ENCODE results near the gene FRYL. TPM values are rescaled to one million over a fixed set of nuclear protein-coding genes. Genes with fewer than 3 reads are reported as not detected.

Gene FRYL
- polyA plus RNA-seq, 6 donors from 2014 or later: 24.4 to 49.5 (median 37.9) TPM

DNA sequence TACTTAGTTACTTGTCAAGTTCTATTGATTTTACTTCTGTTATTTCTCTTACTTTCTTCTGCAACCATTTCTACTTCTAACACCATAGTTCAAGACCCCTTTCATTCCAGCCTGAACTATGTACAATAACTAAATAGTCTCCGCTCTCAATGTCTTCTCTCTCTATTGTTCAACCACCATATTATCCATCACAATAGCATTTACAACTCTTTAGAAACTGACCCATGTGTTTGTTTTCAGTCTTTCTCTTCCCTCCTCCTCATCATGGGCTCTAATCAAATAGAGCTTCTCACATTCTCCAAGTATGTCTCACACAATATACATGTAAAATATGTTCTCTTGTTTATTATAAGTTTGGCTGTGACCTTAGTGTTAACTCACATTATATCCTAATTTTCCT lies 146.4 kb downstream of the FRYL start:
- no peak overlapping the region for H3K4me3 Mint-ChIP-seq

GRCh38 chr4:48629458-48629857 lies 150.6 kb downstream of the FRYL start:
- H3K9me3 Mint-ChIP-seq: no peaks in the 10 kb centered on the region
- H3K4me1 Mint-ChIP-seq: peaks cover 0 to 4% (median 1%) of the 10 kb centered on the region in 3 donors
- ATAC-seq (ENCODE audit: low read depth in 2 of 2): no peak
- no peaks in the 10 kb centered on the region for H3K27me3 Mint-ChIP-seq
- H3K27ac Mint-ChIP-seq: no peak overlapping the region
- DNase-seq: no peak
- H3K36me3 Mint-ChIP-seq: peaks cover 0 to 2% of the 10 kb centered on the region in 2 donors
- H3K4me3 Mint-ChIP-seq: no peak overlapping the region

More for the DNA sequence above, 146.4 kb downstream of the FRYL start:
- peaks cover 0 to 6% (median 5%) of the 10 kb centered on the region in 3 donors for H3K4me1 Mint-ChIP-seq
- no peak overlapping the region for H3K27ac Mint-ChIP-seq
- DNase-seq (no peak), ATAC-seq (ENCODE audit: low read depth in 2 of 2) (no peak)
- H3K36me3 Mint-ChIP-seq: no peaks in the 10 kb centered on the region
- peaks cover 0 to 2% (median 0%) of the 10 kb centered on the region in 7 donors for H3K9me3 Mint-ChIP-seq
- no peaks in the 10 kb centered on the region for H3K27me3 Mint-ChIP-seq

DNA sequence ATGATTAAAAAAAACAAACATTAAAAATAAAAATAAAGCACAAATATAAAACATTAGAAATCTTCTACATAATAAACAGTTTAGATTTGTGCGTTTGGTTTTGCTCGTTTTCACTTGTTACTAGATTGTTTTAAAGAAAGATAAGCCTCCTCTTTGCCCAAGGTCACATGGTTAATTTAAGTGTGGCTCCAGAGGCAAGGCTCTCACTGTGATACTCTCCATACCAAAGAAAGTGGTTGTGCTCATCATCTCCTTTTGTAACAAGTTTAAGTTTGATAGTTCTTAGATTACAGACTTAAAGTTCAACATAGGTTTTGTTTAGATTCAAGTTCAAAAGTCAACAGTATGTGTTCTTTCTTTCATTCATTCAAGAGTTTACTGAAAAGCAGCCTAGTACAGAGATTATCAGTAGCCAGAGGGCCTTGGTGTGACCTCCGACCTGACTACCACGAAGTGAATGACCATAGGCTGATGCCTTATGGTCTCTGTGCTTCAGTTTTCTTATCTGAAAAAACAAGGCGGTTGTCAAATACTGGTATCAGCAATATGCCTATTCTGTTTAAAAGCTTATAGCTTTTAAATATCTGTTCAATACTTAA lies 156.8 kb downstream of the FRYL start:
- Mint-ChIP-seq H3K27ac (peak overlapping the region in 1 of 6 donors; percentile 49), H3K4me3 (no peak overlapping the region), H3K9me3 (no peaks in the 10 kb centered on the region), H3K36me3 (peaks cover 7 to 22% of the 10 kb centered on the region in 2 donors), H3K4me1 (peaks cover 0 to 6% (median 0%) of the 10 kb centered on the region in 3 donors), H3K27me3 (no peaks in the 10 kb centered on the region)
- ATAC-seq (ENCODE audit: low read depth in 2 of 2) (no peak), DNase-seq (no peak)

GRCh38 chr4:48620831-48621230 lies 159.2 kb downstream of the FRYL start:
- ATAC-seq (ENCODE audit: low read depth in 2 of 2) (no peak), DNase-seq (no peak)
- H3K36me3 Mint-ChIP-seq: peaks cover 21 to 28% of the 10 kb centered on the region in 2 donors
- H3K9me3 Mint-ChIP-seq: peaks cover 0 to under 1% (median 0%) of the 10 kb centered on the region in 7 donors
- H3K4me3 Mint-ChIP-seq: no peak overlapping the region
- peaks cover 0 to 6% (median 0%) of the 10 kb centered on the region in 3 donors for H3K4me1 Mint-ChIP-seq
- no peaks in the 10 kb centered on the region for H3K27me3 Mint-ChIP-seq
- H3K27ac Mint-ChIP-seq: no peak overlapping the region

DNA sequence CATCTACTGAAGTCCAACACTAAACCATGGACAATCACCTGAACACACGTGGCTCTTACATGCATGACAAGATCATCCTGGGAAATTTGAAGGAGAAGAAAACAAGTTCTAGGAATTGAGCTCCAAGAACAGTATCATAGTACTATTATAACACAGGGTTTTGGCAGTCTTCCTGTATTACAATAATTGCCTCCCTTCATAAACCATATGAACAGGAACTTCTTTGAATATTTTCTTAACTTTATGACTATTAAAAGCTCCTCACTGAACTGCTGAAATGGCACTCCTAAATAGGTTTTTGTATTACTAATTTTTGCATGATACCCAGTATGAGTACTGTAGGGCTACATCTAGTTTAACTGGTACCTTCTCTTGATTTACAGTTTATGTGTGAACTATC lies 160.0 kb downstream of the FRYL start:
- Mint-ChIP-seq H3K27ac (no peak overlapping the region), H3K9me3 (peaks cover 0 to 3% (median 0%) of the 10 kb centered on the region in 7 donors), H3K36me3 (peaks cover 21 to 31% of the 10 kb centered on the region in 2 donors), H3K4me1 (peaks cover 0 to 6% (median 0%) of the 10 kb centered on the region in 3 donors), H3K4me3 (no peak overlapping the region), H3K27me3 (no peaks in the 10 kb centered on the region)
- ATAC-seq (ENCODE audit: low read depth in 2 of 2) (no peak), DNase-seq (no peak)

DNA sequence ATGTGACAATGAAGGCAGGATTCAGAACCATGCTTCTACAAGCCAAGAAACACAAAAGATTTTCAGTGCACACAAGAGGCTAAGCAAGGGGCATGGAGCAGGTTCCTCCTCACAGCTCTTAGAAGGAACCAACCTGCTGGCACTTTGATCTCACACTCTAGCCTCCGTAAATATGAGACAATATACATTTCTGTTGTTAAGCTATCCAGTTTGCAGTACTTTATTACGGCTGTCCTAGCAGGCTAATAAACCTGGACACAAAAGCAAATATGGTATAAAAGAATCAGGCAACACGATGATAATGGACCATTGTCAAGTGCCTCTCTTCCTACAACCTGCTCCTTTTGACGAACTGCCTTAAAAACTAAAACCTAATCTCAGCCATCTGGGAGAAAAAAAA lies 175.6 kb downstream of the FRYL start:
- Mint-ChIP-seq H3K27me3 (no peaks in the 10 kb centered on the region), H3K27ac (peak overlapping the region in 2 of 6 donors; percentile 63 to 64), H3K36me3 (peaks cover 0 to 11% of the 10 kb centered on the region in 2 donors)

GRCh38 chr4:48604041-48604440 lies 176.0 kb downstream of the FRYL start:
- H3K4me1 Mint-ChIP-seq: no peaks in the 10 kb centered on the region
- H3K9me3 Mint-ChIP-seq: no peaks in the 10 kb centered on the region
- H3K36me3 Mint-ChIP-seq: peaks cover 0 to 11% of the 10 kb centered on the region in 2 donors
- DNase-seq (no peak), ATAC-seq (ENCODE audit: low read depth in 2 of 2) (no peak)
- H3K27me3 Mint-ChIP-seq: no peaks in the 10 kb centered on the region
- H3K4me3 Mint-ChIP-seq: no peak overlapping the region
- peak overlapping the region in 1 of 6 donors; percentile 37 for H3K27ac Mint-ChIP-seq

More for the DNA sequence above, 175.6 kb downstream of the FRYL start:
- no peaks in the 10 kb centered on the region for H3K9me3 Mint-ChIP-seq
- no peak for DNase-seq
- no peak overlapping the region for H3K4me3 Mint-ChIP-seq
- no peaks in the 10 kb centered on the region for H3K4me1 Mint-ChIP-seq
- no peak for ATAC-seq (ENCODE audit: low read depth in 2 of 2)

DNA sequence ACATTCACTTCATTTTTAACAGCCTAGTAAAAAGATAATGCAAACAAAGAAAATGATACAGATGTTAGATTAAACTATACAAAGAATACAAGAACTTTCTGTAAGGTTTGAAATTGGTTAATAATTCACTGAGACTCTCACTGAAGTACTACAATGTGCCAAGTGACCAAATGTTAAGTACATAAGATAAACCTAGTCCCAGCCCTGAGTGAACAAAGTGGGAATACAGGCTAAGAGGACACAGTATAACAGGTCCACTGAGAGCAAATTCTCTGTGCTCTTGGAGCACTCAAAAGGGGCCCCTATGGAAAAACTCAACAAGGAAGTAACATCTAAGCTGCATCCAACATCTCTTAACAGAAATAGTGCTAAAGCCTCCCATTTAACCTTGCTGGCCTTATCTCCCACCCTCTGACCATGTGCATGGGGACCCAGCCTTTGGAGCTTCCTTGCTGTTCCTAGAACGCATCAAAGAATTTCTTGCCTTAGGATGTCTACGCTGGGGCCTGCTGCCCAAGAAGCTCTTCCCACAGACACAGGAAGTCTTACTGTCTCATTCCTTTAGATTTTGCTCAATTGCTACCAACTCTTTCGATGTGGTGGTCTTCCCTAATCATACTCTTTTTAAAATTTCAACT lies 176.6 kb downstream of the FRYL start:
- H3K27ac Mint-ChIP-seq: peak overlapping the region in 2 of 6 donors; percentile 16 to 34
- H3K4me3 Mint-ChIP-seq: no peak overlapping the region
- DNase-seq (no peak), ATAC-seq (ENCODE audit: low read depth in 2 of 2) (no peak)
- no peaks in the 10 kb centered on the region for H3K27me3 Mint-ChIP-seq
- no peaks in the 10 kb centered on the region for H3K9me3 Mint-ChIP-seq
- no peaks in the 10 kb centered on the region for H3K4me1 Mint-ChIP-seq
- H3K36me3 Mint-ChIP-seq: peaks cover 0 to 8% of the 10 kb centered on the region in 2 donors

- Mint-ChIP-seq H3K36me3 (peaks cover 0 to 5% of the 10 kb centered on the region in 2 donors), H3K27ac (peak overlapping the region in 1 of 6 donors; percentile 16), H3K4me1 (no peaks in the 10 kb centered on the region), H3K4me3 (no peak overlapping the region), H3K9me3 (no peaks in the 10 kb centered on the region), H3K27me3 (no peaks in the 10 kb centered on the region)
- ATAC-seq (ENCODE audit: low read depth in 2 of 2): no peak
- no peak for DNase-seq
Measured at GRCh38 chr4:48602763-48603162, 177.3 kb downstream of the FRYL start.

DNA sequence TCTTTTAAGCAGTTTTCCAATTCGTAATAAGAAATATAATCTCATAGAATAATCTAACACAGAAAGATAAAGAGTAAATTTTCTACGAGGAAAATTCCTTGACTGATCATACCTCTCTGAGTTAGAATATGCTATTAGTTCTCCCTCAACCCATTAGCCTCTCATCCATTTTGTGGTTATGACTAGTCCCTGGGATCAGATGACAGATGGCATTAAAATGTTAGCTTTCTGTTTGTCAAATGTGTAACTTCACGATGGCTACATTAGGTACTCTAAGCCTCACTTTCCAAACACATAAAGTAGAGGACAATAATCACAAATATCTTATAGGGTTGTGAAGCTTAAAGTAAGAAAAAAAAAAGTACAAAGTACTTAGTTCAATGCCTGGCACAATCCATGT lies 177.9 kb downstream of the FRYL start:
- Mint-ChIP-seq H3K4me1 (no peaks in the 10 kb centered on the region), H3K27ac (peak overlapping the region in 1 of 6 donors; percentile 32), H3K4me3 (no peak overlapping the region), H3K9me3 (no peaks in the 10 kb centered on the region), H3K36me3 (peaks cover 0 to 5% of the 10 kb centered on the region in 2 donors), H3K27me3 (no peaks in the 10 kb centered on the region)
- DNase-seq (no peak), ATAC-seq (ENCODE audit: low read depth in 2 of 2) (no peak)

DNA sequence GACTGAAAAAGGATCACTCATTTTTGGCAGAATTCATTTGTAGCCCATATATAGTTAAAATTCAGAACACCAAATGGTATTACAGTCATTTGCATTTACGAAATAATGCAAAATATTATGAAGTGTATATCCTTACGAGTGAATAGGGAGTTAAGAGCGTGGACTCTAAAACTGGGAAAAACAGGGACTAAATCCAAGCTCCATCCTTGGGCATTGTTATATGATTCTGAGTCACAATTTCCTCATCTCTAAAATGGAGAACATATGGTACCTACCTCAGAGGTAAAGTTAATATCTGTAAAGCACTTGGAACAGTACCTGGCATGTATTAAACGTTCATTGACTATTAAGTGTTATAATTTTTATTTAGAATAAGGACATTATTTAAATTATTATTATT lies 183.7 kb downstream of the FRYL start:
- Mint-ChIP-seq H3K4me1 (peaks cover 0 to 5% (median 0%) of the 10 kb centered on the region in 3 donors), H3K36me3 (peaks cover 8 to 14% of the 10 kb centered on the region in 2 donors)

DNA sequence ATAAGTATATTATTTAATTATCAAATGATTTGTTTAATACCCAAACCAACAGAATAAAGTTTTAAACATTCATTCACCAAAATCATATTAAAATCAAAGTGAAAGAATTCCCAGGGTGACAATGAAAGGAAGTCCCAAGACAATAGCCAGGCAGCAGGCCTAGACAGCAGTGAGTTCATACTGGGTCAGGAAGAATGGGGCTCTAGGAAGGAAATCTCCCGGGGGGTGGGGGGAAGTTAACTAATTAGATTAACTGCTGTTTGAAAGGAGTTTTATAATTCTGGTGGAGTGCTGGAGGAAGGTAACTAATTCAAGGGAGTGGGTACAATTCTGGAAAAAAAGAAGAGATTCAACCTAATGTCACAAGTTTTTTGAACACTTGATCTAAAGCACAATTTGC lies 185.9 kb downstream of the FRYL start:
- peaks cover 10 to 14% of the 10 kb centered on the region in 2 donors for H3K36me3 Mint-ChIP-seq
- H3K27me3 Mint-ChIP-seq: no peaks in the 10 kb centered on the region
- no peak overlapping the region for H3K4me3 Mint-ChIP-seq
- no peak for ATAC-seq (ENCODE audit: low read depth in 2 of 2)
- peak overlapping the region in 2 of 6 donors; percentile 35 to 65 for H3K27ac Mint-ChIP-seq
- H3K9me3 Mint-ChIP-seq: no peaks in the 10 kb centered on the region
- peaks cover 0 to 7% (median 4%) of the 10 kb centered on the region in 3 donors for H3K4me1 Mint-ChIP-seq
- DNase-seq: no peak

More for the DNA sequence above, 183.7 kb downstream of the FRYL start:
- Mint-ChIP-seq H3K4me3 (no peak overlapping the region), H3K9me3 (no peaks in the 10 kb centered on the region), H3K27me3 (no peaks in the 10 kb centered on the region), H3K27ac (no peak overlapping the region)
- ATAC-seq (ENCODE audit: low read depth in 2 of 2) (no peak), DNase-seq (no peak)

DNA sequence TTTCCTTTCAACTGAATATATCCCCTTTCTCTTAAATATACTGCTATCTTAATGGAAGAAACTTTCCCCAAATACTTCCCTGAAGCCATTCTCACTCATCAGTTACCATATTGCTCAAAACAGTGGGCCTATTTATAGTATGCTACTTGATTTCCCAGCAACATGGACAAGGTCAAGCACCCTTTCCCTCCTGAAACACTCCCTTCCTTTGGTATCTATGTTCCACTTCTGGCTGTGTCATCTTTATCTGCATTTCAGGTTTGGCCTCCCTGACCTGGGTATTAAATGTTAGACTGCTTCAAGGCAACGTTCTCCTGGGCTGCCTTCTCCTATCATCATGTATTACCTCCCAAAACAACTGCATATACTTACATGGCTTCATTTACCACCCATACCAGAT lies 188.7 kb downstream of the FRYL start:
- Mint-ChIP-seq H3K36me3 (peaks cover 21 to 22% of the 10 kb centered on the region in 2 donors), H3K27ac (peak overlapping the region in 4 of 6 donors; percentile 2 to 37 (median 20)), H3K4me1 (peaks cover 6 to 16% (median 9%) of the 10 kb centered on the region in 3 donors), H3K9me3 (no peaks in the 10 kb centered on the region), H3K27me3 (no peaks in the 10 kb centered on the region), H3K4me3 (no peak overlapping the region)
- ATAC-seq (ENCODE audit: low read depth in 2 of 2) (no peak), DNase-seq (no peak)

- H3K27ac Mint-ChIP-seq: peak overlapping the region in 2 of 6 donors; percentile 2 to 5
- no peaks in the 10 kb centered on the region for H3K9me3 Mint-ChIP-seq
- ATAC-seq (ENCODE audit: low read depth in 2 of 2): no peak
- H3K4me3 Mint-ChIP-seq: no peak overlapping the region
- peaks cover 26 to 27% of the 10 kb centered on the region in 2 donors for H3K36me3 Mint-ChIP-seq
- H3K4me1 Mint-ChIP-seq: peaks cover 6 to 16% (median 9%) of the 10 kb centered on the region in 3 donors
- DNase-seq: no peak
- H3K27me3 Mint-ChIP-seq: no peaks in the 10 kb centered on the region
Measured at GRCh38 chr4:48590884-48591283, 189.2 kb downstream of the FRYL start.

All from naive B cell (primary cell).